Brain microvascular endothelial cell (primary cell): ENCODE measurements around the gene HTR3D.
"Not testable (repeated sequence)": the region's sequence is repeated elsewhere in the genome, so short reads cannot be mapped to it uniquely, and the experiment has no call there.

Source experiments
- DNase-seq: peaks from one replicate; pipeline ENCODE4 v3.0.0-alpha.2; 2020
- H3K27ac ChIP-seq: fragments of 250-450 bp; sonication (Bioruptor Pico); 2 replicates; pipeline ENCODE4 v1.5.1; 2020; ENCODE audit warnings: mild to moderate bottlenecking, moderate library complexity
- H3K27me3 ChIP-seq: fragments of 250-450 bp; sonication (Bioruptor Pico); replicated peaks from 2 replicates; pipeline ENCODE4 v1.5.1; 2020; ENCODE audit warnings: mild to moderate bottlenecking
- H3K36me3 ChIP-seq: fragments of 250-450 bp; sonication (Bioruptor Pico); replicated peaks from 2 replicates; pipeline ENCODE4 v1.5.1; 2020; ENCODE audit warnings: mild to moderate bottlenecking
- H3K4me3 ChIP-seq: 2 replicates; pipeline ENCODE4 v1.5.1; 2011; ENCODE audit warnings: low read depth, mild to moderate bottlenecking, control low read depth, low read length, moderate library complexity
- in situ Hi-C: cut with HindIII; loops from 2 replicates; pipeline ENCODE4 v1.10.0; 2017; ENCODE audit warnings: low sequenced_read_pairs, low pct_ligation_motif_present
- TF ChIP-seq, protein P1 (sequence below): IDR thresholded peaks from 2 replicates; pipeline ENCODE4 v1.5.1; 2011; ENCODE audit warnings: low read depth, mild to moderate bottlenecking, moderate library complexity, low read length, control low read depth, inconsistent platforms; ENCODE audit errors: missing control alignments

HTR3D gene

DNA sequence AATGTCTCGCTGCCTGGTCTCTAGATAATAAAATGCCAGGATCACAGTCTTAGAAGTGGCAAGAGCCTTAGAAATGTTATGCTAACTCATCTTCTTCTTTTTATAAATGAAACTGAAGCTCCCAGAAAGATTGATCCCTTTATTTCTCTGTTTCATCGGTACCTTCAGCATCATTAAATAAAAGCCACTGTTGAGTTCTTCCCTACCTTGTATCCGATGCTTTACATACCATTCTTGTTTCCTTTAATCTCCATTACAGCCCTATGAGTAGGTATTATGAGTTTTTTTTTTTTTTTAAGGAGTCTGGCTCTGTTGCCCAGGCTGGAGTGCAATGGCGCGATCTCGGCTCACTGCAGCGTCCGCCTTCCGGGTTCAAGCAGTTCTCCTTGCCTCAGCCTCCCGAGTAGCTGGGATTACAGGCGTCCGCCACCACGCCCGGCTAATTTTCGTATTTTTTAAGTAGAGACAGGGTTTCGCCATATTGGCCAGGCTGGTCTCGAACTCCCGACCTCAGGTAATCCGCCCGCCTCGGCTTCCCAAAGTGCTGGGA is 13.0 kb upstream of the HTR3D start:
- Histone ChIP-seq H3K27ac (peak overlapping the region; percentile 61), H3K27me3 (no peaks in the 10 kb centered on the region), H3K4me3 (peak overlapping the region; percentile 100), H3K36me3 (peaks cover 4% of the 10 kb centered on the region)
- in situ Hi-C loops = no loop called here
- TF ChIP-seq, protein P1, sequence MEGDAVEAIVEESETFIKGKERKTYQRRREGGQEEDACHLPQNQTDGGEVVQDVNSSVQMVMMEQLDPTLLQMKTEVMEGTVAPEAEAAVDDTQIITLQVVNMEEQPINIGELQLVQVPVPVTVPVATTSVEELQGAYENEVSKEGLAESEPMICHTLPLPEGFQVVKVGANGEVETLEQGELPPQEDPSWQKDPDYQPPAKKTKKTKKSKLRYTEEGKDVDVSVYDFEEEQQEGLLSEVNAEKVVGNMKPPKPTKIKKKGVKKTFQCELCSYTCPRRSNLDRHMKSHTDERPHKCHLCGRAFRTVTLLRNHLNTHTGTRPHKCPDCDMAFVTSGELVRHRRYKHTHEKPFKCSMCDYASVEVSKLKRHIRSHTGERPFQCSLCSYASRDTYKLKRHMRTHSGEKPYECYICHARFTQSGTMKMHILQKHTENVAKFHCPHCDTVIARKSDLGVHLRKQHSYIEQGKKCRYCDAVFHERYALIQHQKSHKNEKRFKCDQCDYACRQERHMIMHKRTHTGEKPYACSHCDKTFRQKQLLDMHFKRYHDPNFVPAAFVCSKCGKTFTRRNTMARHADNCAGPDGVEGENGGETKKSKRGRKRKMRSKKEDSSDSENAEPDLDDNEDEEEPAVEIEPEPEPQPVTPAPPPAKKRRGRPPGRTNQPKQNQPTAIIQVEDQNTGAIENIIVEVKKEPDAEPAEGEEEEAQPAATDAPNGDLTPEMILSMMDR = no peak
- no peak for DNase-seq

- no peaks in the 10 kb centered on the region for H3K36me3 ChIP-seq
- in situ Hi-C loops = no loop called here
- TF ChIP-seq, protein P1 = no peak
- DNase-seq = no peak
- no peak overlapping the region for H3K27ac ChIP-seq
- no peak overlapping the region for H3K4me3 ChIP-seq
- H3K27me3 ChIP-seq = no peaks in the 10 kb centered on the region
Measured at GRCh38 chr3:184022323-184022722, 9.2 kb upstream of the HTR3D start.

- in situ Hi-C loops, H3K36me3 ChIP-seq, H3K27ac ChIP-seq, H3K27me3 ChIP-seq, H3K4me3 ChIP-seq, DNase-seq: not testable (repeated sequence)
Measured at GRCh38 chr3:184025256-184025655, 6.3 kb upstream of the HTR3D start.

DNA sequence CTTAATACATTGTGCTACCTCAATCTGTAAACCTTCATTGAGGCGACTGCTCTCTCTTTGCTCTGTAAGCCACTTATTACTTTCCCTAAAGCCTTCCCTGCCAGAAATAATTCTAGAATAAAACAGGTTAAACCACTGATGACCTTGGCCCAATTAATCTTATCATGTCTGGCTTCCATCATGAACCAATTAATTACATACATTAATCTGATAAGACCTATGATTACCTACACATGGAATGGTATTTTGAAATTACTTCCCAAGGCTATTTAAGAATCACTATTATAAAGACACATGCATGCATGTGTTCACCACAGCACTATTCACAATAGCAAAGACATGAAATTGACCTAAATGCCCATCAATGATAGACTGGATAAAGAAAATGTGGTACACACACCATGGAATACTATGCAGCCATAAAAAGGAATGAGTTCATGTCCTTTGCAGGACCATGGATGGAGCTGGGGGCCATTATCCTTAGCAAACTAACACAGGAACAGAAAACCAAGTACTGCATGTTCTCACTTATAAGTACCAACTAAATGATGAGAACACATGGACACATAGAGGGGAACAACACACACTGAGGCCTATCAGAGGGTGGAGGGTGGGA is 3.2 kb upstream of the HTR3D start:
- in situ Hi-C loops, H3K27me3 ChIP-seq, H3K4me3 ChIP-seq, DNase-seq, H3K36me3 ChIP-seq, H3K27ac ChIP-seq: not testable (repeated sequence)

DNA sequence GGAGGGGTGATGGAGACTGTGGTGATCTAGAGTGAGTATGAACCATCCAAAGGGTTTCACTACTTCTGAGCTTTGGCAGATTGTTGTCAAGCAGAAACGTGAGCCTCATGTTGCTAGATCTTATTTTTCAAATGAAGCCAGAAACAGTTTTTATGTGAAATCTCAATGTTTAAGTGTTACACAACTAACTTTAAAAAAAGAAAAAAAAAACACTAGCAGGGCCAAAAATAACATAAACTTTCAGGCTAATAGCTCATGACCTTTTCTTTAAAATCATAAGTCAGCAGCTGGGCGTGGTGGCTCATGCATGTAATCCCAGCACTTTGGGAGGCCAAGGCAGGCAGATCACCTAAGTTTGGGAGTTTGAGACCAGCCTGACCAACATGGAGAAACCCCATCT is 2.1 kb upstream of the HTR3D start:
- no peak for DNase-seq
- no peaks in the 10 kb centered on the region for H3K27me3 ChIP-seq
- no peak overlapping the region for H3K27ac ChIP-seq
- no peak overlapping the region for H3K4me3 ChIP-seq
- TF ChIP-seq, protein P1 = no peak
- in situ Hi-C loops = no loop called here
- H3K36me3 ChIP-seq = no peaks in the 10 kb centered on the region

- Histone ChIP-seq H3K27ac (no peak overlapping the region), H3K4me3 (no peak overlapping the region), H3K27me3 (no peaks in the 10 kb centered on the region), H3K36me3 (no peaks in the 10 kb centered on the region)
- TF ChIP-seq, protein P1 = no peak
- in situ Hi-C loops = no loop called here
- no peak for DNase-seq
Measured at GRCh38 chr3:184030536-184030935, 1.0 kb upstream of the HTR3D start.

- DNase-seq = no peak
- TF ChIP-seq, protein P1 = no peak
- no peaks in the 10 kb centered on the region for H3K36me3 ChIP-seq
Measured at GRCh38 chr3:184037816-184038215, 6.3 kb downstream of the HTR3D start.

DNA sequence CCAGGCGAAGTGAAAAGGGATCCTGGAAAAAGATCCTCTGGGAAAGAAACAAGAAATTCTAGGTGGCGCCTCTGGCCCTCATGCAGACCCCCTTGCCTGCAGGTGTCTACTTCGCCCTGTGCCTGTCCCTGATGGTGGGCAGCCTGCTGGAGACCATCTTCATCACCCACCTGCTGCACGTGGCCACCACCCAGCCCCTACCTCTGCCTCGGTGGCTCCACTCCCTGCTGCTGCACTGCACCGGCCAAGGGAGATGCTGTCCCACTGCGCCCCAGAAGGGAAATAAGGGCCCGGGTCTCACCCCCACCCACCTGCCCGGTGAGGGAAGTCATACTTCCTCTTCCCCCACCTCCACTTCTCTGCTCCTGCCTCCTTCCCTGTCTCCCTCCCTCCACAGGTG is 6.8 kb downstream of the HTR3D start:
- DNase-seq, H3K27me3 ChIP-seq, in situ Hi-C loops, H3K4me3 ChIP-seq, H3K36me3 ChIP-seq, H3K27ac ChIP-seq: not testable (repeated sequence)

More at GRCh38 chr3:184037816-184038215, 6.3 kb downstream of the HTR3D start:
- H3K4me3 ChIP-seq = no peak overlapping the region
- no peak overlapping the region for H3K27ac ChIP-seq
- no peaks in the 10 kb centered on the region for H3K27me3 ChIP-seq
- in situ Hi-C loops = no loop called here
